Endodermal cell (in vitro differentiated cells): Measurements from ENCODE around the gene CYP2W1. TPM values are rescaled to one million over a fixed set of nuclear protein-coding genes. Genes with fewer than 3 reads are reported as not detected.
"Not testable (repeated sequence)": the region's sequence is repeated elsewhere in the genome, so short reads cannot be mapped to it uniquely, and the experiment has no call there.

Experiments
- DNase-seq: peaks from one replicate; pipeline ENCODE4 v3.0.0-alpha.2; 2017
- H3K27ac ChIP-seq: 2 replicates; pipeline ENCODE4 v1.5.1; 2013; ENCODE audit warnings: mild to moderate bottlenecking, low read depth, low read length, moderate library complexity
- H3K27me3 ChIP-seq: 2 replicates; pipeline ENCODE4 v1.6.1; 2013; ENCODE audit warnings: mild to moderate bottlenecking, low read length, moderate library complexity; ENCODE audit not compliant: insufficient read depth, control insufficient read depth, poor library complexity, severe bottlenecking
- H3K36me3 ChIP-seq: 2 replicates; pipeline ENCODE4 v1.7.0; 2013; ENCODE audit warnings: mild to moderate bottlenecking, low read length, moderate library complexity; ENCODE audit not compliant: control insufficient read depth, insufficient read depth
- H3K4me1 ChIP-seq: one replicate; pipeline ENCODE4 v1.7.0; 2013; ENCODE audit warnings: low read length; ENCODE audit not compliant: control insufficient read depth, insufficient read depth
- H3K4me3 ChIP-seq: 2 replicates; pipeline ENCODE4 v1.5.1; 2013; ENCODE audit warnings: mild to moderate bottlenecking, low read length, moderate library complexity
- H3K9ac ChIP-seq: 2 replicates; pipeline ENCODE4 v1.6.1; 2013; ENCODE audit warnings: mild to moderate bottlenecking, low read length, moderate library complexity; ENCODE audit not compliant: poor library complexity, severe bottlenecking; ENCODE audit errors: extremely low read depth
- H3K9me3 ChIP-seq: 2 replicates; pipeline ENCODE4 v1.6.1; 2013; ENCODE audit warnings: mild to moderate bottlenecking, low read length, moderate library complexity; ENCODE audit not compliant: control insufficient read depth
- H3K27ac Mint-ChIP-seq: 2 replicates; pipeline ENCODE4 v1.8.0; 2020; ENCODE audit warnings: mixed read lengths
- H3K27me3 Mint-ChIP-seq: 2 replicates; pipeline ENCODE4 v1.8.0; 2021; ENCODE audit warnings: mild to moderate bottlenecking, mixed read lengths; ENCODE audit not compliant: insufficient read depth
- H3K36me3 Mint-ChIP-seq: 2 replicates; pipeline ENCODE4 v1.8.0; 2020; ENCODE audit warnings: low read depth, mixed read lengths
- H3K4me1 Mint-ChIP-seq: 2 replicates; pipeline ENCODE4 v1.8.0; 2020; ENCODE audit warnings: mixed read lengths
- H3K4me3 Mint-ChIP-seq: 2 replicates; pipeline ENCODE4 v1.8.0; 2020; ENCODE audit warnings: mild to moderate bottlenecking, moderate library complexity, mixed read lengths
- H3K9me3 Mint-ChIP-seq: 2 replicates; pipeline ENCODE4 v1.8.0; 2020; ENCODE audit warnings: mild to moderate bottlenecking, mixed read lengths
- WGBS, 2 experiments: methylation state at CpG; one replicate each; pipeline versions ENCODE4 v1.1.5 to v1.1.7; 2013; ENCODE audit warnings: missing lambda C conversion rate in 2 of 2, mixed read lengths in 1 of 2; ENCODE audit not compliant: insufficient coverage in 1 of 2, insufficient read length in 1 of 2; 5-methylcytosine and 5-hydroxymethylcytosine counted together
- total RNA-seq, 2 donors: library from RNA; stranded (reverse); fragmentation: NEBNext Ultra II Directional in 1 of 2; extraction: Animal tissue kit (Norgen Biotek cat#: 25700) in 1 of 2; gene quantifications; 2 replicates in 1 of 2; 3 replicates in 1 of 2; pipeline ENCODE4 v1.2.1, GENCODE V29; 2021
- TF ChIP-seq, protein P1 (sequence below): fragments of 200-600 bp; sonication (generic); conservative IDR thresholded peaks from 2 replicates; pipeline ENCODE4 v1.5.0; 2021; ENCODE audit warnings: antibody characterized with exemption, mild to moderate bottlenecking

The CYP2W1 gene
- total RNA-seq, 2 donors from 2014 or later: not detected

DNA sequence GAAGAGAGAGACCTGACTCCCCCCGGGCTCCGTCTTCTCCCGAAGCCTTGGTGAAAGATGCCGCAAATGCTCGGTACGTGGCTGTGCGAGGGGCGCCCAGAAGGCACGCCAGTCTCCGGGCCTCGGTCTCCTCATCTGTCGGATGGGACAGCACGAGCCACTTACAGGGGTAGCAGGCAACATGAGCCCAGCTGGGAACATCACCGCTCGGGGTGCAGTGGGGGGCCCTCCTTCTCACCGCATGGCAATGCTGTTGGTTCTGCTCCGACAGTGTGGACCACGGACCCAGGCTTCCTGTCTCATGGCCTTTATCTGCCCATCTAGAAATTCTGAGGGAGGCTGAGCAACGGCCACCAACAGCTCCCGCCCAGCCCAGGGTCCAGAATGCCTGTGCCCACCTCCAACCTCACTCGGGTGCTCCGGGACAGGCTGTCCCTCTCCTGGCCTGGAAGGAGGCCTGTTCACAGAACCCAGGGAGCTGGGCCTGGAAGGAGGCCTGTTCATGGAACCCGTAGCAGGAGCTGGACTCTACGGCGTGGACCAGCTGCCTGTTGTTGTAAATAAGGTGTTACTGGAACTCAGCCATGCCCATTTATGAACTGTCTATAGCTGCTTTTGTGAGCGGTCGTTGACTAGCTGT is 44.3 kb upstream of the CYP2W1 start:
- Mint-ChIP-seq H3K4me3 (no peak overlapping the region), H3K36me3 (no peaks in the 10 kb centered on the region), H3K27me3 (peaks cover 19% of the 10 kb centered on the region), H3K27ac (no peak overlapping the region), H3K9me3 (peaks cover 8% of the 10 kb centered on the region), H3K4me1 (no peaks in the 10 kb centered on the region)
- WGBS, 2 experiments: 95 to 98% methylated on average over 26 to 27 of the region's 27 CpGs
- peaks cover 21% of the 10 kb centered on the region for H3K27me3 ChIP-seq
- H3K4me3 ChIP-seq: no peak overlapping the region
- TF ChIP-seq, protein P1, sequence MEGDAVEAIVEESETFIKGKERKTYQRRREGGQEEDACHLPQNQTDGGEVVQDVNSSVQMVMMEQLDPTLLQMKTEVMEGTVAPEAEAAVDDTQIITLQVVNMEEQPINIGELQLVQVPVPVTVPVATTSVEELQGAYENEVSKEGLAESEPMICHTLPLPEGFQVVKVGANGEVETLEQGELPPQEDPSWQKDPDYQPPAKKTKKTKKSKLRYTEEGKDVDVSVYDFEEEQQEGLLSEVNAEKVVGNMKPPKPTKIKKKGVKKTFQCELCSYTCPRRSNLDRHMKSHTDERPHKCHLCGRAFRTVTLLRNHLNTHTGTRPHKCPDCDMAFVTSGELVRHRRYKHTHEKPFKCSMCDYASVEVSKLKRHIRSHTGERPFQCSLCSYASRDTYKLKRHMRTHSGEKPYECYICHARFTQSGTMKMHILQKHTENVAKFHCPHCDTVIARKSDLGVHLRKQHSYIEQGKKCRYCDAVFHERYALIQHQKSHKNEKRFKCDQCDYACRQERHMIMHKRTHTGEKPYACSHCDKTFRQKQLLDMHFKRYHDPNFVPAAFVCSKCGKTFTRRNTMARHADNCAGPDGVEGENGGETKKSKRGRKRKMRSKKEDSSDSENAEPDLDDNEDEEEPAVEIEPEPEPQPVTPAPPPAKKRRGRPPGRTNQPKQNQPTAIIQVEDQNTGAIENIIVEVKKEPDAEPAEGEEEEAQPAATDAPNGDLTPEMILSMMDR: no peak
- H3K27ac ChIP-seq: no peak overlapping the region
- no peaks in the 10 kb centered on the region for H3K36me3 ChIP-seq
- DNase-seq: no peak
- H3K9ac ChIP-seq: no peak overlapping the region
- H3K9me3 ChIP-seq: no peaks in the 10 kb centered on the region
- H3K4me1 ChIP-seq: no peaks in the 10 kb centered on the region

DNA sequence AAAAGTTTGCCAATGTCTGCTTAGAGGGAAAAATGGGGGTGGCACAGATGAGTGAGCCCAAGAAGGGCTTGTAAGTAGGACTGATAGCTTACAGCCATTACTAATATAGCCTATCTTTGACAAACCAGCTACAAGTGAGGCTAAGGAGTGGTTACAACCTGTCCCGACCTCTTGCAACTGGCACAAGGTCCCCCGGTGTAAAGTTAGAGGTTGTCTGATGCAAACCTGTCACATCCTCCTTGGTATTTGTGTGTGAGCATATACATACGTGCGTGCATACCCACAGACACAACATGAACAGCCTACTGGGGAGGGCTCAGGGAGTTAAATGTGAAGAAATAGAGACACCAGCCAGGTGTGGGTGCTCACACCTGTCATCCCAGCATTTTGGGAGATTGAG is 43.1 kb upstream of the CYP2W1 start:
- no peak overlapping the region for H3K4me3 Mint-ChIP-seq
- peaks cover 8% of the 10 kb centered on the region for H3K9me3 Mint-ChIP-seq
- H3K9me3 ChIP-seq: no peaks in the 10 kb centered on the region
- H3K27ac ChIP-seq: no peak overlapping the region
- peaks cover 22% of the 10 kb centered on the region for H3K27me3 Mint-ChIP-seq
- no peak overlapping the region for H3K27ac Mint-ChIP-seq
- WGBS, 2 experiments: 96 to 97% methylated on average over 4 of the region's 4 CpGs
- H3K4me1 ChIP-seq: no peaks in the 10 kb centered on the region
- peaks cover 21% of the 10 kb centered on the region for H3K27me3 ChIP-seq
- no peaks in the 10 kb centered on the region for H3K4me1 Mint-ChIP-seq
- TF ChIP-seq, protein P1: no peak
- H3K4me3 ChIP-seq: no peak overlapping the region
- DNase-seq: no peak
- no peak overlapping the region for H3K9ac ChIP-seq
- no peaks in the 10 kb centered on the region for H3K36me3 ChIP-seq
- H3K36me3 Mint-ChIP-seq: no peaks in the 10 kb centered on the region

DNA sequence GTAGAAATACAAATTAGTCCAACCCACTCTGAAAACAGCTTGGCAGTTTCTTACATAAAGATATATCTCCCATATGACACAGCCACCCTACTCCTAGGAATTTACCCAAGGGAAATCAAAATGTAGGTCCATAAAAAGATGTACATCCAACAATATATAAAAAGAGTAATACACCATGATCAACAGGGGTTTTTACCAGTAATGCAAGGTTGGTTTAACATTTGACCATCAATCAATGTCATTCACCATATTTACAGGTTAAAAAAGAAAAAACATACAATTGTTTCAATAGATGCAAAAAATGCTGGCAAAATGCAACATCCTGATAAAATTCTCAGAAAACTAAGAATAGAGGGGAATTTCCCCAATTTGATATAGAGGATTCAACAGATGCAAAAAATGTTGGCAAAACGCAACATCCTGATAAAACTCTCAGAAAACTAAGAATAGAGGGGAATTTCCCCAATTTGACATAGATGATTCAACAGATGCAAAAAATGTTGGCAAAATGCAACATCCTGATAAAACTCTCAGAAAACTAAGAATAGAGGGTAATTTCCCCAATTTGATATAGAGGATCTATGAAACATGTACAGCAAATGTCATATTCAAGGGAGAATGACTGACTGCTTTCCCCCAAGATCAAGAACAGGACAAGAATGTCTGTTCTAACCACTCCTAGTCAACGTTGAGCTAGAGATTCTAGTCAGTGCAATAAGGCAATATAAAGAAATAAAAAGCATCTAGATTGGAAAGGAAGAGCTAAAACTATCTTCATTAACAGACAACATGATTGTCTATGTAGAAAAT is 42.2 kb upstream of the CYP2W1 start:
- no peaks in the 10 kb centered on the region for H3K36me3 Mint-ChIP-seq
- H3K4me1 Mint-ChIP-seq: no peaks in the 10 kb centered on the region
- peaks cover 8% of the 10 kb centered on the region for H3K9me3 Mint-ChIP-seq
- peaks cover 22% of the 10 kb centered on the region for H3K27me3 Mint-ChIP-seq
- 69 to 100% methylated on average over 1 to 2 of the region's 2 CpGs for WGBS, 2 experiments
- no peaks in the 10 kb centered on the region for H3K4me1 ChIP-seq
- no peak overlapping the region for H3K27ac Mint-ChIP-seq
- H3K4me3 ChIP-seq: no peak overlapping the region
- no peak overlapping the region for H3K9ac ChIP-seq
- no peaks in the 10 kb centered on the region for H3K36me3 ChIP-seq
- H3K4me3 Mint-ChIP-seq: no peak overlapping the region
- peaks cover 21% of the 10 kb centered on the region for H3K27me3 ChIP-seq
- H3K9me3 ChIP-seq: no peaks in the 10 kb centered on the region
- no peak overlapping the region for H3K27ac ChIP-seq
- no peak for DNase-seq
- TF ChIP-seq, protein P1: no peak

DNA sequence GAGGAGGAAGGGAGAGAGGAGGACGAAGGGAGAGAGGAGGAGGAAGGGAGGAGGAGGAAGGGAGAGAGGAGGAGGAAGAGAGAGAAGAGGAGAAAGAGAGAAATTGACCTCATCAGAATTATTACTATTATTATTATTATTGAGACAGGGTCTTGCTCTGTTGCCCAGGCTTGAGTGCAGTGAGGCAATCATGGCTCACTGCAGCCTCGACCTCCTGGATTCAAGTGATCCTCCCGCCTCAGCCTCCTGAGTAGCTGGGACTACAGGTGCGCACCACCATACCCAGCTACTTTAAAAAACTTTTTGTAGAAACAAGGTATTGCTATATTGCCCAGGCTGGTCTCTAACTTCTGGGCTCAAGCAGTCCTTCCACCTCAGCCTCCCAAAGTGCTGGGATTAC is 39.2 kb upstream of the CYP2W1 start:
- not testable (repeated sequence) for H3K36me3 Mint-ChIP-seq, H3K9me3 Mint-ChIP-seq, H3K27ac ChIP-seq, H3K9ac ChIP-seq, H3K4me3 Mint-ChIP-seq, H3K9me3 ChIP-seq, H3K36me3 ChIP-seq, H3K4me1 Mint-ChIP-seq, H3K4me1 ChIP-seq, DNase-seq, H3K27ac Mint-ChIP-seq, H3K4me3 ChIP-seq
- peaks cover 25% of the 10 kb centered on the region for H3K27me3 Mint-ChIP-seq
- peaks cover 21% of the 10 kb centered on the region for H3K27me3 ChIP-seq
- 67 to 90% methylated on average over 3 to 4 of the region's 4 CpGs for WGBS, 2 experiments
